Measurements from ENCODE around the gene TRIM15.

DNA sequence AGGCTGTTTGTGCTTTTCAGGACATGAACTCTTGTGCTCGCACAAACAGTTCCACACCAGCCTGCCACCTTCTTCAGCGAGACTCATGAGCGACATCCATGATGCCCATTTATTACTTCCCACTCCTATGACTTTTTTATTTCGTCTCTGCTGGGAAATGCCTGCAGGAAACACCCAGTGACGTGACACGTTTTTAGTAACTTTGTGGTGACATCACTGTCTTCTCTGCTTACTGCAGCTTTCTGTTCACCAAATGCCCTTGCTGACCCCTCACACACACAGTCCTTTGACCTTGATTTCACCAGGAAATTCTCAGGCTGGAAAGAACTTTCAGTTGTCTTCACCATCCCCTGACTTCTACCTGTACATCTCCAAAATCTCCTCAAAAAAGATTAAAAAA is 18.5 kb upstream of the TRIM15 start:
- TF ChIP-seq, protein P1, sequence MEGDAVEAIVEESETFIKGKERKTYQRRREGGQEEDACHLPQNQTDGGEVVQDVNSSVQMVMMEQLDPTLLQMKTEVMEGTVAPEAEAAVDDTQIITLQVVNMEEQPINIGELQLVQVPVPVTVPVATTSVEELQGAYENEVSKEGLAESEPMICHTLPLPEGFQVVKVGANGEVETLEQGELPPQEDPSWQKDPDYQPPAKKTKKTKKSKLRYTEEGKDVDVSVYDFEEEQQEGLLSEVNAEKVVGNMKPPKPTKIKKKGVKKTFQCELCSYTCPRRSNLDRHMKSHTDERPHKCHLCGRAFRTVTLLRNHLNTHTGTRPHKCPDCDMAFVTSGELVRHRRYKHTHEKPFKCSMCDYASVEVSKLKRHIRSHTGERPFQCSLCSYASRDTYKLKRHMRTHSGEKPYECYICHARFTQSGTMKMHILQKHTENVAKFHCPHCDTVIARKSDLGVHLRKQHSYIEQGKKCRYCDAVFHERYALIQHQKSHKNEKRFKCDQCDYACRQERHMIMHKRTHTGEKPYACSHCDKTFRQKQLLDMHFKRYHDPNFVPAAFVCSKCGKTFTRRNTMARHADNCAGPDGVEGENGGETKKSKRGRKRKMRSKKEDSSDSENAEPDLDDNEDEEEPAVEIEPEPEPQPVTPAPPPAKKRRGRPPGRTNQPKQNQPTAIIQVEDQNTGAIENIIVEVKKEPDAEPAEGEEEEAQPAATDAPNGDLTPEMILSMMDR (IDR thresholded peaks at IDR 0.05), result no peak
- TF ChIP-seq POLR2A (IDR thresholded peaks at IDR 0.05), result no peak
